Fibroblast of lung (primary cell): ENCODE results near the gene PTPMT1. TPM values are rescaled to one million over a fixed set of nuclear protein-coding genes. Genes with fewer than 3 reads are reported as not detected.
"Not testable (repeated sequence)": the region's sequence is repeated elsewhere in the genome, so short reads cannot be mapped to it uniquely, and the experiment has no call there.

ENCODE experiments used
- DNase-seq, 2 donors: peaks; one replicate each; pipeline versions ENCODE4 v3.0.0 to v3.0.0-alpha.2; 2010; ENCODE audit warnings: low read depth in 2 of 2
- H2AFZ ChIP-seq: 2 replicates; pipeline ENCODE4 v1.5.1; 2012; ENCODE audit warnings: low read length, control low read depth, inconsistent platforms
- H3K27ac ChIP-seq: 2 replicates; pipeline ENCODE4 v1.5.1; 2011; ENCODE audit warnings: low read length, control low read depth; ENCODE audit not compliant: insufficient read depth
- H3K27me3 ChIP-seq: 2 replicates; pipeline ENCODE4 v1.5.1; 2011; ENCODE audit warnings: mild to moderate bottlenecking, low read length; ENCODE audit not compliant: control insufficient read depth, insufficient read depth
- H3K36me3 ChIP-seq: 2 replicates; pipeline ENCODE4 v1.5.1; 2011; ENCODE audit warnings: low read length; ENCODE audit not compliant: control insufficient read depth, insufficient read depth
- H3K4me1 ChIP-seq: 2 replicates; pipeline ENCODE4 v1.5.1; 2011; ENCODE audit warnings: low read length; ENCODE audit not compliant: control insufficient read depth, insufficient read depth; ENCODE audit errors: extremely low read depth
- H3K4me2 ChIP-seq: 2 replicates; pipeline ENCODE4 v1.5.1; 2011; ENCODE audit warnings: low read length, control low read depth; ENCODE audit not compliant: insufficient read depth; ENCODE audit errors: extremely low read depth
- H3K4me3 ChIP-seq, 4 experiments: fragments of 200-600 bp in 1 of 4; sonication (generic) in 1 of 4; replicated peaks in 1 of 4; 2 replicates each; pipeline ENCODE4 v1.5.1; 2011 to 2016; ENCODE audit warnings: low read length in 4 of 4, low read depth in 3 of 4, mild to moderate bottlenecking in 3 of 4, control low read depth in 2 of 4, inconsistent platforms in 1 of 4, mixed read lengths in 1 of 4; ENCODE audit not compliant: insufficient read depth in 1 of 4; ENCODE audit errors: control extremely low read depth in 1 of 4
- H3K79me2 ChIP-seq: 2 replicates; pipeline ENCODE4 v1.5.1; 2012; ENCODE audit warnings: mild to moderate bottlenecking, low read length, inconsistent platforms; ENCODE audit not compliant: control insufficient read depth, insufficient read depth
- H3K9ac ChIP-seq: 2 replicates; pipeline ENCODE4 v1.5.1; 2011; ENCODE audit warnings: mild to moderate bottlenecking, low read length, control low read depth; ENCODE audit not compliant: insufficient read depth
- H3K9me3 ChIP-seq: 2 replicates; pipeline ENCODE4 v1.5.1; 2012; ENCODE audit warnings: low read depth, low read length; ENCODE audit not compliant: control insufficient read depth, insufficient read depth
- H4K20me1 ChIP-seq: 2 replicates; pipeline ENCODE4 v1.5.1; 2011; ENCODE audit warnings: low read length; ENCODE audit not compliant: control insufficient read depth, insufficient read depth; ENCODE audit errors: extremely low read depth
- EZH2 ChIP-seq: IDR thresholded peaks from 2 replicates; pipeline ENCODE4 v1.5.1; 2012; ENCODE audit warnings: low read length, control low read depth, mild to moderate bottlenecking; ENCODE audit errors: missing control alignments
- polyA plus RNA-seq, 2 donors: library from polyadenylated mRNA; depleted of rRNA in 1 of 2; stranded (reverse) in 1 of 2; unstranded in 1 of 2; fragments of >200 nt; gene quantifications; 2 replicates each; pipeline ENCODE4 v1.2.1, GENCODE V29; 2011 to 2012; ENCODE audit warnings: missing spikeins in 1 of 2
- total RNA-seq: library from RNA; depleted of rRNA; stranded (reverse); fragments of >200 nt; gene quantifications from 2 replicates; pipeline ENCODE4 v1.2.1, GENCODE V29; 2014
- TF ChIP-seq, protein P1 (sequence below), 2 donors: IDR thresholded peaks in 1 of 2; conservative IDR thresholded peaks in 1 of 2; 1 replicate in 1 of 2; 2 replicates in 1 of 2; pipeline ENCODE4 v1.5.1; 2011 to 2012; ENCODE audit warnings: low read length in 2 of 2, control low read depth in 1 of 2, inconsistent platforms in 1 of 2, low read depth in 1 of 2, mild to moderate bottlenecking in 1 of 2

Gene PTPMT1
- total and polyA plus RNA-seq, 2 donors (not counting 1 experiment from before 2014, with no cell fraction given) = 55.4 to 84.9 TPM

DNA sequence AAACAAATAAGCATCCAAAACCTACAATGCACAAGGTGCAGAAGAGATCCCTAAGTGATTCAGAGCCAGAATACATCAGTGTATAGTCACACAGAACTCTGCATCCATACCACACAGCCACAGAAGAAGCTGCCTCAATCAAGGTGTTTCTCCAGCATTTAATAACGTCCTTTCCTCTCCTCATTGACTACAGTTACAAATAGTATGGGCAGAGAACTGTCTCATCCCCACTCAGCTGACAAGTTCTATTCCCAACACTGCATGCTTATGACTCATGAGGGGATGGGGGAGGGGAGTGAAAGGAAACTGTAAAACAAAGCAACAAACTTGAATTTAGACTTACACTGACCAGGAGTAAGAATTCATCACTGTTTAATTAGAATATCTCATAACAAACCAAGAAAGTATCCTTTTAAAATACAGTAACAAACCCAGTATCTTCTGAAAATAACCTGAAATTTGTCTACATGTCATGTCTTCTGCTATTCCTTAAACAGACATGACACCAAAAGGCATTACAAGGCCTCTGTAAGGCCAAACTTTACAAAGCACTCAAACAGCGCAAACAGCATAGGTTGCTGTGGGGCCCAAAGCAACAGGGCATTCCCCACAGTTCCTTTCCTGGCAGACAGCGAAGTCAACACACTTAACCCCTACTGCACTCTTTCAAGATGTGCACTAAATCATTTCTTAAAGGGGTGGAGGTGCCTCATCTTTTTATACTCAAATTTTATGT, 41.7 kb upstream of the PTPMT1 start:
- Histone ChIP-seq H3K36me3 (no peaks in the 10 kb centered on the region), H4K20me1 (peaks cover 3% of the 10 kb centered on the region), H3K27me3 (no peaks in the 10 kb centered on the region), H3K4me1 (peaks cover 19% of the 10 kb centered on the region), H3K9ac (peak overlapping the region; percentile 20), H3K79me2 (peaks cover 95% of the 10 kb centered on the region), H3K9me3 (no peaks in the 10 kb centered on the region), H2AFZ (no peak overlapping the region), H3K4me3 (peak overlapping the region in 2 of 4 experiments; percentile 13 to 37), H3K4me2 (peak overlapping the region; percentile 86), H3K27ac (peak overlapping the region; percentile 58)
- no peak for TF ChIP-seq EZH2
- TF ChIP-seq, protein P1, sequence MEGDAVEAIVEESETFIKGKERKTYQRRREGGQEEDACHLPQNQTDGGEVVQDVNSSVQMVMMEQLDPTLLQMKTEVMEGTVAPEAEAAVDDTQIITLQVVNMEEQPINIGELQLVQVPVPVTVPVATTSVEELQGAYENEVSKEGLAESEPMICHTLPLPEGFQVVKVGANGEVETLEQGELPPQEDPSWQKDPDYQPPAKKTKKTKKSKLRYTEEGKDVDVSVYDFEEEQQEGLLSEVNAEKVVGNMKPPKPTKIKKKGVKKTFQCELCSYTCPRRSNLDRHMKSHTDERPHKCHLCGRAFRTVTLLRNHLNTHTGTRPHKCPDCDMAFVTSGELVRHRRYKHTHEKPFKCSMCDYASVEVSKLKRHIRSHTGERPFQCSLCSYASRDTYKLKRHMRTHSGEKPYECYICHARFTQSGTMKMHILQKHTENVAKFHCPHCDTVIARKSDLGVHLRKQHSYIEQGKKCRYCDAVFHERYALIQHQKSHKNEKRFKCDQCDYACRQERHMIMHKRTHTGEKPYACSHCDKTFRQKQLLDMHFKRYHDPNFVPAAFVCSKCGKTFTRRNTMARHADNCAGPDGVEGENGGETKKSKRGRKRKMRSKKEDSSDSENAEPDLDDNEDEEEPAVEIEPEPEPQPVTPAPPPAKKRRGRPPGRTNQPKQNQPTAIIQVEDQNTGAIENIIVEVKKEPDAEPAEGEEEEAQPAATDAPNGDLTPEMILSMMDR (conservative IDR thresholded peaks at IDR 0.05 in 1 of 2, IDR thresholded peaks at IDR 0.05 in 1 of 2; ENCODE audit: low read depth in 1 of 2, low read length in 2 of 2) = no peak
- DNase-seq = peak; percentile 83 to 86

DNA sequence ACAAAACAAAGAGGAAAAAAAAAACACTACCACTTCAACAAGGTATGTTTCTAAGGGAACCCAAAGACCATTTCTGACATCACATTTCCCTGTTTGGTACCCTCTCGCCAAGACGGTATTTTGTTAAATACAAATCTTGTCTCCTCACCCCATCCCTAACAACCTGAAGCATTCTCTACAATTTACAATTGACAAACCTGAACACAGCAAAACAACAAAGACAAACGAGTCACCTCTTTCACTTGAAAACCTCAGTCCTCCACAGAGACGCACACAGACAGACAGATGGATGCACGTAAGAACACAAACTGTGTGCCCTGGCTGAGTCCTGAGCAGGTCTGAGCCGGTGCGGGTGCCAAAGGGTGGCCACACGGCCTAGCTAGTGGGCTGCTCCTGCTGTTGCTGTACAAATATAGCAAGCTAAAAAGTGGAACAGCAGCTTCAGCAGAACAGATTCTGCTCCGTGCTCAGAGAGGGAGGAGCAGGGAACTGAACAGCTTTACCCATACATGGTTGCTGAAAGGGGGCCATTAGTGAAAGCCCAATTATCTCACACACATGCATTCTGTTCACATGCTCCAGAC, 41.0 kb upstream of the PTPMT1 start:
- DNase-seq = no peak
- peak overlapping the region; percentile 4 for H3K9ac ChIP-seq
- no peaks in the 10 kb centered on the region for H3K27me3 ChIP-seq
- no peaks in the 10 kb centered on the region for H3K36me3 ChIP-seq
- TF ChIP-seq, protein P1 (conservative IDR thresholded peaks at IDR 0.05 in 1 of 2, IDR thresholded peaks at IDR 0.05 in 1 of 2; ENCODE audit: low read depth in 1 of 2, low read length in 2 of 2) = no peak
- no peak for TF ChIP-seq EZH2
- peaks cover 19% of the 10 kb centered on the region for H3K4me1 ChIP-seq
- no peak overlapping the region for H2AFZ ChIP-seq
- H3K27ac ChIP-seq = peak overlapping the region; percentile 58
- H3K4me2 ChIP-seq = peak overlapping the region; percentile 55
- H3K9me3 ChIP-seq = no peaks in the 10 kb centered on the region
- H3K79me2 ChIP-seq = peaks cover 95% of the 10 kb centered on the region
- H4K20me1 ChIP-seq = peaks cover 3% of the 10 kb centered on the region
- peak overlapping the region in 1 of 4 experiments; percentile 37 for H3K4me3 ChIP-seq

DNA sequence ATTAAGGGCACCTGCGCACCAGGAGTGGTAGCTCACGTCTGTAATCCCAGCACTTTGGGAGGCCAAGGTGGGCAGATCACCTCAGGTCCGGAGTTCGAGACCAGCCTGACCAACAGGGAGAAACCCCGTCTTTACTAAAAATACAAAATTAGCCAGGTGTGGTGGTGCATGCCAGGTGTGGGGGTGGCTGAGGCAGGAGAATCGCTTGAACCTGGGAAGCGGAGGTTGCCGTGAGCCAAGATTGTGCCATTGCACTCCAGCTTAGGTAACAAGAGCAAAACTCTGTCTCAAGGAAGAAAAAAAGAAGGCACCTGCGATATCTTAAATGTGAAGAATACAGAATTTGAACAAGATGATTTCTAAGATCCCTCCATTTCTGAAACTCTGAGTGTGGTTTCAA, 39.4 kb upstream of the PTPMT1 start:
- H3K79me2 ChIP-seq = peaks cover 96% of the 10 kb centered on the region
- not testable (repeated sequence) for H3K4me2 ChIP-seq, H2AFZ ChIP-seq, H3K27me3 ChIP-seq, H3K4me3 ChIP-seq, H3K36me3 ChIP-seq, DNase-seq, H4K20me1 ChIP-seq, H3K9me3 ChIP-seq, H3K27ac ChIP-seq, H3K9ac ChIP-seq
- H3K4me1 ChIP-seq = peaks cover 19% of the 10 kb centered on the region
